ENCODE results near the gene SLC17A9. TPM values are rescaled to one million over a fixed set of nuclear protein-coding genes. Genes with fewer than 3 reads are reported as not detected.

Gene SLC17A9
- total and polyA plus RNA-seq, 2 of the 8 experiments (the other 6 are each of a cell fraction or from before 2014, with no cell fraction given) = 23.5 to 35.2 TPM

DNA sequence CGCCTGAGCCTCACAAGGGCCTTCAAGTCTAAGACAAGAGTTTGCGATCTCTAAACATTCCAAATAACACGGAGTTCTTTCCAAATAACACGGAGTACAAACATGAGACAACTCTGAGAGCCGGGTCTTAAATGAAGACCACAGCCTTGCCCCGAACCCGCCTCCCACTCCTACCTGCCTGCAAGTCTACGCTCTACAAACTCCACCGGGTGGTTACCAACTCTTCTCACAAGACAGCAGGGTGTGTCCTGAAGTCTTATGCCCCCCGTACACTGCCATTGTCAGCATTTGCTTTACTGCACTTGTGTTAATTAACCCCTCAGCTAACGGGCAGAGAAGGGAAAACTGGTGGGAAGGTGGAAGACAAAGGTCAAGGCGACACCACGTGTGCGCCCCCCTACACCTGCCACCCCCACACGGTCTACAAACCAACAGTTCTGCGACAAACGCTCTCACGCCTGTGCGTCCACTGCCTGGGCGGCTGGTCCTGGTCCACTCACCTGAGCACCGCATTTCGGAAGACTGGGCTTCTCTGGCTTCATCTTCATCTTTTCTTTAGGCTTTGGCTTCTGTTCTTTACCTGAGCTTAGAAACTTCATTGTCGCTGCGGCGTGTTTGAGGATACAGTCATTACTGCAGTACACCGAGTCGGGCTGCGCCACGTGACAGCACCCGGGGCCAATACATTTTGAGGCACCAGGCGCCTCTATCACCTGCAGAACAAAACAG, 45.7 kb upstream of the SLC17A9 start:
- H3K23me2 ChIP-seq (ENCODE audit: low read depth, low read length) = no peaks in the 10 kb centered on the region
- no peak overlapping the region for H3K4ac ChIP-seq (replicated peaks; ENCODE audit: insufficient read length, low read depth, low read length)
- peaks cover 26% of the 10 kb centered on the region for H3K79me1 ChIP-seq (ENCODE audit: low read depth, low read length)
- DNase-seq (ENCODE audit: low read depth in 1 of 2, low spot score in 2 of 2) (no peak), FAIRE-seq (no peak)
- H2BK15ac ChIP-seq (ENCODE audit: low read length) = no peak overlapping the region
- peaks cover 0 to 43% of the 10 kb centered on the region in 2 experiments for H3K79me2 ChIP-seq (ENCODE audit: control insufficient read depth in 1 of 2, insufficient read depth in 2 of 2, low read length in 2 of 2)
- no peaks in the 10 kb centered on the region for H3K9me3 ChIP-seq (ENCODE audit: insufficient read depth in 2 of 2, low read depth in 1 of 2, low read length in 1 of 2)
- no peak overlapping the region for H3K4me3 ChIP-seq (ENCODE audit: extremely low read depth in 1 of 4, insufficient read depth in 2 of 4, low read depth in 3 of 4, low read length in 4 of 4)
- H2BK120ac ChIP-seq (replicated peaks; ENCODE audit: low read depth, low read length) = no peak overlapping the region
- CTCF ChIA-PET (ENCODE audit: partially characterized antibody) = interaction anchor here (0.8 to 5.7 kb wide), 25 partner anchors 8 to 328 kb away, joined by 3 to 58 read pairs (median 6); no protein-coding TSS in a partner anchor
- no peak overlapping the region for H4K8ac ChIP-seq (ENCODE audit: extremely low read depth, insufficient read depth, low read length)
- H3K27ac ChIP-seq (ENCODE audit: low read depth, low read length) = no peak overlapping the region
- POLR2A ChIA-PET (ENCODE audit: partially characterized antibody) = interaction anchor here (1.0 to 13.6 kb wide), 6 partner anchors 11 to 82 kb away, joined by 3 to 156 read pairs (median 4); partner anchors contain the start of gene DIDO1
- peaks cover 22 to 44% of the 10 kb centered on the region in 2 experiments for H4K20me1 ChIP-seq (replicated peaks in 1 of 2; ENCODE audit: control insufficient read depth in 1 of 2, insufficient read depth in 2 of 2, low read length in 2 of 2)
- no peak overlapping the region for H2BK12ac ChIP-seq (ENCODE audit: low read depth, low read length)
- TF ChIP-seq TAF7 (optimal IDR thresholded peaks at IDR 0.05; ENCODE audit: borderline replicate concordance, low read depth, low read length) (no peak), SRF (IDR thresholded peaks at IDR 0.05; ENCODE audit: low read depth, low read length) (no peak), POLR2AphosphoS5 (IDR thresholded peaks at IDR 0.05; ENCODE audit: low read depth, low read length) (peak; percentile 10; the same call in 1 of the 2 replicates), TBP (IDR thresholded peaks at IDR 0.05; ENCODE audit: low read depth, low read length) (no peak), RBBP5 (IDR thresholded peaks at IDR 0.05; ENCODE audit: borderline replicate concordance, low read depth, low read length) (no peak)
- H2BK5ac ChIP-seq (ENCODE audit: low read depth, low read length) = no peak overlapping the region
- no peak overlapping the region for H3K23ac ChIP-seq (ENCODE audit: insufficient read length)
- H3K9ac ChIP-seq (replicated peaks in 1 of 4; ENCODE audit: extremely low read depth in 1 of 4, low read depth in 3 of 4, low read length in 3 of 4) = no peak overlapping the region
- H3K14ac ChIP-seq (ENCODE audit: insufficient read length) = no peak overlapping the region
- H3K36me3 ChIP-seq (ENCODE audit: control insufficient read depth in 2 of 4, insufficient read depth in 4 of 4, low read length in 3 of 4) = peaks cover 50 to 89% (median 80%) of the 10 kb centered on the region in 4 experiments
- no peak overlapping the region for H4K5ac ChIP-seq (ENCODE audit: insufficient read length, low read depth, low read length)
- WGBS, 2 experiments (ENCODE audit: extremely low coverage in 1 of 2, insufficient coverage in 1 of 2, insufficient read length in 1 of 2, insufficient replicate concordance in 2 of 2, low coverage in 1 of 2, low lambda C conversion rate in 2 of 2, missing lambda C conversion rate in 1 of 2) = 96% methylated on average over 31 of the region's 31 CpGs; no CpG with 5 or more reads in 1 of the 2 experiments
- no peaks in the 10 kb centered on the region; a peak in 2 of 7 replicates for H3K4me1 ChIP-seq (replicated peaks in 1 of 4; ENCODE audit: control insufficient read depth in 3 of 4, insufficient read depth in 4 of 4, low read length in 3 of 4)
- H3K4me2 ChIP-seq (ENCODE audit: insufficient read depth in 1 of 2, low read depth in 2 of 2, low read length in 2 of 2) = no peak overlapping the region
- no peak overlapping the region for H3K18ac ChIP-seq (ENCODE audit: extremely low read depth, low read length)
- H2AK5ac ChIP-seq (ENCODE audit: low read depth, low read length) = no peak overlapping the region
- H3K27me3 ChIP-seq (replicated peaks in 1 of 4; ENCODE audit: control insufficient read depth in 3 of 4, extremely low read depth in 1 of 4, insufficient read depth in 3 of 4, low read length in 3 of 4) = no peaks in the 10 kb centered on the region
- H4K91ac ChIP-seq (replicated peaks; ENCODE audit: insufficient read length, low read length) = no peak overlapping the region
- H2AFZ ChIP-seq (ENCODE audit: low read length) = no peak overlapping the region
- no peak overlapping the region for H3K56ac ChIP-seq (replicated peaks; ENCODE audit: insufficient read length, low read depth, low read length)
- no peak overlapping the region for H2BK20ac ChIP-seq (ENCODE audit: low read length)

Data from H1 (cell line).